Mesenchymal stem cell (in vitro differentiated cells and primary cell): ENCODE data around the gene FTO.

Experiments used
- DNase-seq: peaks from one replicate; pipeline ENCODE4 v3.0.0-alpha.2; 2013
- H2AFZ ChIP-seq: one replicate; pipeline ENCODE4 v1.6.1; 2013; ENCODE audit warnings: low read depth, mild to moderate bottlenecking, control low read depth, inconsistent platforms, low read length, moderate library complexity
- H2AK5ac ChIP-seq: 2 replicates; pipeline ENCODE4 v1.6.1; 2013; ENCODE audit warnings: low read length, moderate library complexity, mild to moderate bottlenecking, inconsistent platforms; ENCODE audit not compliant: severe bottlenecking
- H2BK120ac ChIP-seq: one replicate; pipeline ENCODE4 v1.6.1; 2013; ENCODE audit warnings: low read depth, mild to moderate bottlenecking, inconsistent platforms, low read length, moderate library complexity
- H2BK12ac ChIP-seq, 2 experiments: one replicate each; pipeline ENCODE4 v1.6.1; 2013; ENCODE audit warnings: inconsistent platforms in 2 of 2, low read length in 2 of 2, mild to moderate bottlenecking in 2 of 2, moderate library complexity in 2 of 2, control low read depth in 1 of 2
- H2BK15ac ChIP-seq: one replicate; pipeline ENCODE4 v1.6.1; 2013; ENCODE audit warnings: mild to moderate bottlenecking, low read depth, inconsistent platforms; ENCODE audit not compliant: poor library complexity, severe bottlenecking
- H2BK5ac ChIP-seq: 2 replicates; pipeline ENCODE4 v1.6.1; 2013; ENCODE audit warnings: low read depth, mild to moderate bottlenecking, low read length, control low read depth, inconsistent platforms; ENCODE audit not compliant: poor library complexity, severe bottlenecking
- H3K14ac ChIP-seq, 2 experiments: one replicate each; pipeline ENCODE4 v1.6.1; 2013; ENCODE audit warnings: inconsistent platforms in 2 of 2, low read length in 2 of 2, control low read depth in 1 of 2, mild to moderate bottlenecking in 1 of 2, moderate library complexity in 1 of 2
- H3K18ac ChIP-seq, 2 experiments: one replicate each; pipeline ENCODE4 v1.6.1; 2013; ENCODE audit warnings: inconsistent platforms in 2 of 2, low read length in 2 of 2, control low read depth in 1 of 2, low read depth in 1 of 2, mild to moderate bottlenecking in 1 of 2
- H3K23ac ChIP-seq, 2 experiments: one replicate each; pipeline ENCODE4 v1.6.1; 2013; ENCODE audit warnings: inconsistent platforms in 2 of 2, low read length in 2 of 2, mild to moderate bottlenecking in 2 of 2, moderate library complexity in 2 of 2, control low read depth in 1 of 2
- H3K27ac ChIP-seq: 2 replicates; pipeline ENCODE4 v1.5.1; 2013; ENCODE audit warnings: mild to moderate bottlenecking, moderate library complexity, low read length, control low read depth, inconsistent platforms; ENCODE audit not compliant: poor library complexity, severe bottlenecking
- H3K27me3 ChIP-seq, 2 experiments: 2 replicates each; pipeline versions ENCODE4 v1.6.1 to v1.7.0; 2013; ENCODE audit warnings: low read length in 2 of 2, mild to moderate bottlenecking in 2 of 2, moderate library complexity in 2 of 2, control low read depth in 1 of 2, inconsistent platforms in 1 of 2; ENCODE audit not compliant: control insufficient read depth in 1 of 2, insufficient read depth in 1 of 2
- H3K36me3 ChIP-seq, 2 experiments: 2 replicates each; pipeline versions ENCODE4 v1.6.1 to v1.7.0; 2013; ENCODE audit warnings: low read length in 2 of 2, control low read depth in 1 of 2, inconsistent platforms in 1 of 2, low read depth in 1 of 2, mild to moderate bottlenecking in 1 of 2; ENCODE audit not compliant: insufficient read depth in 2 of 2, control insufficient read depth in 1 of 2
- H3K4ac ChIP-seq, 2 experiments: one replicate each; pipeline ENCODE4 v1.6.1; 2013; ENCODE audit warnings: inconsistent platforms in 2 of 2, low read length in 2 of 2, mild to moderate bottlenecking in 2 of 2, moderate library complexity in 2 of 2, control low read depth in 1 of 2, low read depth in 1 of 2
- H3K4me1 ChIP-seq: 2 replicates; pipeline ENCODE4 v1.6.1; 2013; ENCODE audit warnings: low read depth, low read length, control low read depth; ENCODE audit not compliant: control insufficient read depth, insufficient read depth
- H3K4me2 ChIP-seq: 2 replicates; pipeline ENCODE4 v1.6.1; 2013; ENCODE audit warnings: low read length, mild to moderate bottlenecking, inconsistent platforms; ENCODE audit not compliant: poor library complexity, severe bottlenecking
- H3K4me3 ChIP-seq, 2 experiments: 2 replicates each; pipeline versions ENCODE4 v1.5.1 to v1.7.0; 2013; ENCODE audit warnings: low read length in 2 of 2, mild to moderate bottlenecking in 2 of 2, control low read depth in 1 of 2, low read depth in 1 of 2; ENCODE audit not compliant: insufficient read depth in 1 of 2
- H3K79me1 ChIP-seq: replicated peaks from 2 replicates; pipeline ENCODE4 v1.6.1; 2013; ENCODE audit warnings: mild to moderate bottlenecking, control low read depth, low read length, inconsistent platforms; ENCODE audit not compliant: poor library complexity, severe bottlenecking
- H3K9ac ChIP-seq: 2 replicates; pipeline ENCODE4 v1.7.0; 2013; ENCODE audit warnings: mild to moderate bottlenecking, low read length, moderate library complexity
- H3K9me3 ChIP-seq: 2 replicates; pipeline ENCODE4 v1.7.0; 2013; ENCODE audit warnings: mild to moderate bottlenecking, low read length; ENCODE audit not compliant: control insufficient read depth
- H4K8ac ChIP-seq: one replicate; pipeline ENCODE4 v1.6.1; 2013; ENCODE audit warnings: inconsistent platforms, mild to moderate bottlenecking, low read length, moderate library complexity
- H4K91ac ChIP-seq: one replicate; pipeline ENCODE4 v1.6.1; 2013; ENCODE audit warnings: mild to moderate bottlenecking, low read length, inconsistent platforms
- WGBS: methylation state at CpG from one replicate; pipeline ENCODE4 v1.1.7; 2013; ENCODE audit warnings: mixed read lengths; 5-methylcytosine and 5-hydroxymethylcytosine counted together

The FTO gene

DNA sequence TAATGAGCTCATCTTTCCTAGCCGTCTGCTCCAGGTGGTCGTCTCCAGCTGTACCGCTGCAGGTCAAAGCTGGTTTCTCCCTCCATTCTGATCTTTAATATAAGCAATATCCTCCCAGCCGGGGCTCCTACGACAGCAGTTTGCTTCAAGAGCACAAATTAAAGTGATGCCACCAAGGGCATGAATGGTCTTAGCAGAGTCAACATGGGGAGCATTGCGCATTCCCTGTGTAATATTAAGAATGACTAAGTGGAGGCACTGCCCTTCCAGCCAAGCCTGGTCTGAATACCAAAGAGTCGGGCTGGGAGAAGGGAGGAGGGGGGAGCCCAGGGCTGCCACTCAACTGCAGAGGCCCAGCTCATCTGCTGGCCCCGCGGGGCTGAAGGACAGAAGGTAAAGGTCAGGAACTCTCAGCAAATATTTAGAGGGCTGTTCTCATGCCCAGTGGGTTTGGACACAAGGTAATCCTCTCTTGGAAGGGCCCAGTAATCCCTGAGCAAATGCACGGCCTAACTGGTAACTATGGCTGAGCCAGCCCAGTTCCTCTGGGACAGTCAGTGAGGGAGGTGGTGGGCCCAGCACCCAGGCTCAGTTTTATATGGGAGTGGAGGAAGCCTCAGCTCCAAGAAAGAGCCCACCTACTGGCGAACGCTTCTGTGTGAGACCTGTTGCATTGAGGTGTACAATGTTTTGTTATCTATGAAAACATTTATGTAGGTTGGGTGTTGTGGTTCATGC is 461.4 kb downstream of the FTO start:
- Histone ChIP-seq H3K23ac (no peak overlapping the region), H3K27me3 (peaks cover 0 to 15% of the 10 kb centered on the region in 2 experiments), H3K4me1 (no peaks in the 10 kb centered on the region), H3K4me3 (no peak overlapping the region), H4K91ac (no peak overlapping the region), H3K9me3 (no peaks in the 10 kb centered on the region), H2AFZ (no peak overlapping the region), H3K36me3 (no peaks in the 10 kb centered on the region), H2BK5ac (no peak overlapping the region), H3K4ac (no peak overlapping the region), H3K4me2 (no peak overlapping the region), H3K27ac (no peak overlapping the region), H3K79me1 (no peaks in the 10 kb centered on the region), H3K14ac (no peak overlapping the region), H4K8ac (no peak overlapping the region), H2BK120ac (no peak overlapping the region), H2BK15ac (no peak overlapping the region), H3K18ac (no peak overlapping the region), H3K9ac (no peak overlapping the region), H2AK5ac (no peak overlapping the region), H2BK12ac (no peak overlapping the region)
- DNase-seq: no peak
- WGBS: 91% methylated on average over 12 of the region's 12 CpGs

GRCh38 chr16:54165912-54166865 is 462.2 kb downstream of the FTO start:
- no peak overlapping the region for H2BK15ac ChIP-seq
- no peak overlapping the region for H3K4me2 ChIP-seq
- no peak overlapping the region for H3K9ac ChIP-seq
- H3K4me1 ChIP-seq: no peaks in the 10 kb centered on the region
- no peaks in the 10 kb centered on the region for H3K9me3 ChIP-seq
- H3K27ac ChIP-seq: no peak overlapping the region
- no peak overlapping the region for H2AK5ac ChIP-seq
- no peak overlapping the region for H2AFZ ChIP-seq
- H3K27me3 ChIP-seq: peaks cover 0 to 18% of the 10 kb centered on the region in 2 experiments
- DNase-seq: no peak
- no peak overlapping the region for H2BK120ac ChIP-seq
- no peak overlapping the region for H2BK5ac ChIP-seq
- H3K14ac ChIP-seq: no peak overlapping the region
- no peak overlapping the region for H3K23ac ChIP-seq
- 70% methylated on average over 5 of the region's 8 CpGs for WGBS
- no peak overlapping the region for H3K4me3 ChIP-seq
- no peak overlapping the region for H4K8ac ChIP-seq
- no peaks in the 10 kb centered on the region for H3K79me1 ChIP-seq
- H4K91ac ChIP-seq: no peak overlapping the region
- H3K18ac ChIP-seq: no peak overlapping the region
- H3K36me3 ChIP-seq: no peaks in the 10 kb centered on the region
- no peak overlapping the region for H2BK12ac ChIP-seq
- no peak overlapping the region for H3K4ac ChIP-seq

- Histone ChIP-seq H3K27me3 (peaks cover 0 to 26% of the 10 kb centered on the region in 2 experiments), H3K4me2 (no peak overlapping the region), H3K36me3 (no peaks in the 10 kb centered on the region), H3K27ac (no peak overlapping the region), H3K18ac (no peak overlapping the region), H3K4me1 (peaks cover 2% of the 10 kb centered on the region), H2BK120ac (no peak overlapping the region), H3K9ac (no peak overlapping the region), H3K23ac (no peak overlapping the region), H3K79me1 (no peaks in the 10 kb centered on the region), H4K8ac (no peak overlapping the region), H2BK12ac (no peak overlapping the region), H4K91ac (no peak overlapping the region), H3K4ac (no peak overlapping the region), H2BK5ac (no peak overlapping the region), H3K9me3 (no peaks in the 10 kb centered on the region), H3K4me3 (no peak overlapping the region), H3K14ac (no peak overlapping the region), H2AFZ (no peak overlapping the region), H2AK5ac (no peak overlapping the region), H2BK15ac (no peak overlapping the region)
- no peak for DNase-seq
- 92% methylated on average over 3 of the region's 5 CpGs for WGBS
Measured at GRCh38 chr16:54169112-54169511, 465.2 kb downstream of the FTO start.
